Measurements from ENCODE around the gene HOMEZ.

HOMEZ gene

GRCh38 chr14:23307687-23308644, 22.0 kb upstream of the HOMEZ start:
- no peak for DNase-seq

- DNase-seq = no peak
These were observed 21.2 kb upstream of the HOMEZ start for GRCh38 chr14:23307146-23307530.

GRCh38 chr14:23306412-23307145, 20.6 kb upstream of the HOMEZ start, which contains the start of gene BCL2L2:
Gene BCL2L2, plus strand, starts transcription at chr14:23306833. Its CDS starts 935 bp downstream, at chr14:23307768.
- DNase-seq = peak; percentile 61 to 67

- DNase-seq = peak; percentile 26 to 45
These were observed 16.6 kb upstream of the HOMEZ start, which contains the start of gene PPP1R3E for GRCh38 chr14:23302290-23303225. Gene PPP1R3E, minus strand, starts transcription at chr14:23302859. Its CDS starts 283 bp downstream, at chr14:23302576.

DNA sequence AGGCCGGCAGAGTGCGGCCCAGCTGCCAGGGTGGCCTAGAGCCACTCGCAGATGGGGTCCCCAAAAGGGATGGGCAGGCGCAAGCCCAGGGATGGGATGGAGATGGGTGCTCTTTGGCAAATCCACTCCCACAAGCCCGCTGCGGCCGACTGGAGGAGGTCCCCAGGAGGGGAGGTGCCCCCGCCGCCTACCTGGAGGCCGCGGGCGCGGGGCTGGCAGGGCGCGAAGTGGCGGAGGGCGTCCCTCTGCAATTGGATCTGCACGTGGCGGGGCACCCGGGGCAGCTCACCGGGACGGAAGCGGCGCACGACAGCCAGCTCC, 16.0 kb upstream of the HOMEZ start:
- DNase-seq = peak in 1 of 2 experiments; percentile 59

- peak; percentile 95 to 100 for DNase-seq
These were observed 15.5 kb upstream of the HOMEZ start for GRCh38 chr14:23301288-23301968.

- DNase-seq = no peak
These were observed 14.8 kb upstream of the HOMEZ start for GRCh38 chr14:23300687-23301223.

GRCh38 chr14:23299986-23300686, 14.2 kb upstream of the HOMEZ start:
- DNase-seq = no peak

- peak in 1 of 2 experiments; percentile 10 for DNase-seq
These were observed 13.5 kb upstream of the HOMEZ start for GRCh38 chr14:23299211-23299957.

GRCh38 chr14:23297611-23298277, 11.8 kb upstream of the HOMEZ start:
- DNase-seq = no peak

GRCh38 chr14:23297096-23297495, 11.2 kb upstream of the HOMEZ start:
- DNase-seq = no peak

GRCh38 chr14:23296012-23296777, 10.3 kb upstream of the HOMEZ start:
- DNase-seq = no peak

GRCh38 chr14:23294734-23295561, 9.0 kb upstream of the HOMEZ start:
- peak; percentile 56 to 58 for DNase-seq

GRCh38 chr14:23286902-23287479, 1.1 kb upstream of the HOMEZ start:
- DNase-seq = peak; percentile 4 to 29

DNA sequence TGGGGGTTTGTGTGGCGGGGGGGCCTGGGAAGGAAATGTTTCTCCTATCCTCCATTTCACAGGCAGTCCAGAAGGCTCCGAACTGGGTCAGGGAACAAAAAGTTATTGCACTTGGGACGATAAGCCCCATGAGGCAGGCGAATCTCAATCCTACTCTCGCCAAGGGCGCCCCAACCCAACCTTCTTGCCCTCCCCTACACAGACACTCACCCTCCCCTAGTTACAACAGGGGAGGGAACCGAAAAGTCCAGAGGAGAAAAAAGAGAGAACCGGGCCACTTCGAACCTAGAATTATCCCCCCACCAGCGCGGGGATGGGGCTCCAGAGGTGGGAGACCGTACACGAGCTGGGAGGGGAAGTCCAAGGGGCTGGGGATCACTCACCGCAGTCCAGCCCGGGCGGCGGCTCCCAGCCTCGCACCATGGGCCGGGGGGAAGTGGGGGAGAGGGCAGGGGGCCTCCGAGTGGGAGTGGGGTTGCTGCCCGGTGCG, 357 bp downstream of the HOMEZ start:
- peak in 1 of 2 experiments; percentile 47 for DNase-seq

GRCh38 chr14:23284654-23285529, 1.0 kb downstream of the HOMEZ start:
- DNase-seq = peak; percentile 4 to 14
